Mammary microvascular endothelial cell (primary cell): ENCODE measurements around the gene OR5AS1. TPM values are rescaled to one million over a fixed set of nuclear protein-coding genes. Genes with fewer than 3 reads are reported as not detected.

Experiments
- total RNA-seq: library from RNA; depleted of rRNA; stranded (reverse); fragments of >200 nt; gene quantifications from 2 replicates; pipeline ENCODE4 v1.2.3, GENCODE V29; 2015

Gene OR5AS1
- not detected in 2 replicates for total RNA-seq

DNA sequence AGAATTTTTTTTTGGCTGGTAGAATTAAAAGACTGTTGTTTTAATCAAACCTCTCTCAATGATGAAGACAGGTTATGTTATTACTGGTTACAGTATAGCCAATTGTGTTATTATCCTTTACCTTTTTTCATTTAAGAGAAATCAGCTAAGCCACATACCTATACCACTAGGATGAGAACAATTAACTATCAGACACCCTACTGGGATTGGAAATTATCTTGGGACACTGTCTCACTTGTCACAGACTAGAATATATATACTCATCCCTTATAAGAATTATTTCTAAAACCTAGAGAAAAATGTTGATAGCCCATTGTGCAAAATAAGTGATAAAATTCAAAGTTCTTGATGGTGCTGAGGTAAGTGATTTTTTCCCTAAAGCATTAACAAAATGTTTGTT lies at the start of gene OR5AS1:
Gene OR5AS1 (plus strand): TSS at position 301 of the 400 bp plus-strand sequence. CDS start 2,765 bp downstream, outside the sequence.

DNA sequence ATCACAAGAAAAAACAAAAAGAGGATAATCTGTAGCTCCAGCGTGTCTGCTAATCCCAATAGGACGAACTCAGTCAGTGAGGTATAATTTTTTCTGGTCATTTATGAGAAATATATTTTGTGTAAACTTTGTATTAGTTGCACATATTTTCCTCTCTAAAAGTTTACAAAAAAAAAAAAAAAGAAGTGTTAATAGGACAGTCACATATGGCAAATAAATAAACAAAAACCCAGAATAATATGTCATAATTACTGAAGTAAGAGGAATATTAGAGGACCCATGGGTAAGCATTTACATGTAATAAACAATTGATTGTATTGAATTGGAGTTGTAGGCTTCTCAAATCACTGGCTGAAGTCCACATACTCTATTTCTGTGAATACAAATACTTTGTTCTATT lies 32.9 kb upstream of the OR5AS1 start, which contains the start of gene OR5F1:
Gene OR5F1 (minus strand): TSS at position 101 of the 400 bp plus-strand sequence. CDS start 0 bp downstream, at position 101.

Other genes starting within 250 kb of the OR5AS1 start
- not detected in 2 replicates for gene OR5D14, start 232.1 kb upstream of the OR5AS1 start, total RNA-seq
- not detected in 2 replicates for gene OR5L1, start 216.3 kb upstream of the OR5AS1 start, total RNA-seq
- not detected in 2 replicates for gene OR5D18, start 208.0 kb upstream of the OR5AS1 start, total RNA-seq
- gene OR5L2, start 200.4 kb upstream of the OR5AS1 start, total RNA-seq: not detected in 2 replicates
- not detected in 2 replicates for gene OR5D16, start 188.9 kb upstream of the OR5AS1 start, total RNA-seq
- not detected in 2 replicates for gene TRIM51, start 144.4 kb upstream of the OR5AS1 start, total RNA-seq
- gene OR5W2, start 113.1 kb upstream of the OR5AS1 start, total RNA-seq: not detected in 2 replicates
- gene OR5I1, start 91.3 kb upstream of the OR5AS1 start, total RNA-seq: not detected in 2 replicates
- not detected in 2 replicates for gene OR10AG1, start 57.7 kb upstream of the OR5AS1 start, total RNA-seq
- gene OR5F1, start 33.0 kb upstream of the OR5AS1 start, total RNA-seq: not detected in 2 replicates
- not detected in 2 replicates for gene OR8I2, start 65.7 kb downstream of the OR5AS1 start, total RNA-seq
- gene OR8H2, start 76.0 kb downstream of the OR5AS1 start, total RNA-seq: not detected in 2 replicates
- gene OR8H3, start 94.7 kb downstream of the OR5AS1 start, total RNA-seq: not detected in 2 replicates
- gene OR8J3, start 112.5 kb downstream of the OR5AS1 start, total RNA-seq: not detected in 2 replicates
- gene OR8K5, start 132.7 kb downstream of the OR5AS1 start, total RNA-seq: not detected in 2 replicates
- not detected in 2 replicates for gene OR5J2, start 149.0 kb downstream of the OR5AS1 start, total RNA-seq
- not detected in 2 replicates for gene OR5T2, start 206.6 kb downstream of the OR5AS1 start, total RNA-seq
- not detected in 2 replicates for gene OR5T3, start 224.6 kb downstream of the OR5AS1 start, total RNA-seq
- not detected in 2 replicates for gene OR5T1, start 246.5 kb downstream of the OR5AS1 start, total RNA-seq